ENCODE measurements around the gene AIP. TPM values are rescaled to one million over a fixed set of nuclear protein-coding genes. Genes with fewer than 3 reads are reported as not detected.

AIP gene
- total RNA-seq, 1 experiment from 2014 or later: 61.0 TPM

DNA sequence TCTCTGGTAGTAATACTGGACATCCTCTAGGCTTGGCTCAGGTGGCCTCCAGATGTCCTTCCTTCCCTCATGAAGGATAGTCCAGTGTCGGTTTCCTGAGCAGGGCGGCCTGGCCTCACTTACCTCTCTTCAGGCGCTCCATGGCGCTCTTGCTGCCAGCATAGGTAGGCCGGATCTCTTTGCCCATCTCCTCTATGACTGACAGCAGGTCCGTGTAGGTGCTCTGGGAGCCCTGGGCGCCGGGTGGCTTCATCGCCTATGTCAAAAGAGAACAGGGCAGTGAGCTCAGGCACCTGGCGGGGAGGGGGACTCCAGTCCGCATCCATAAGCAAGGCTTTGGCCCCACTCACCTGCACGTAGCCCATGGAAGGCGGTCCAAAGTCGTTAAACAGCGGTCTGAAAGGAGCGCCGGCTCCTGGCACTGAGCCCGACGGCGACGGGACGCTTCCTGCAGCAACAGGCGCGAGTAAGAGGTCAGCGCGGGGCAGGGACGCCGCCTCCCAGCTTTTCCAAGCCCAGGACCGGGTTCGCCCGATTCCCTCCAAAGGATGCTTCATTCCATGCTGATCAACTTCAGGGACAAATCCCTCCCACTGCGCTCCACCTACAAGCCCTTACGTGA, 24.5 kb downstream of the AIP start:
- no peaks in the 10 kb centered on the region for H3K9me3 ChIP-seq (ENCODE audit: control insufficient read depth in 1 of 2, insufficient read depth in 1 of 2, low read depth in 1 of 2, low read length in 2 of 2)
- peak overlapping the region; percentile 95 for H3K9ac ChIP-seq (ENCODE audit: low read length)
- H3K4me1 ChIP-seq (ENCODE audit: control insufficient read depth in 1 of 2, insufficient read depth in 2 of 2, low read length in 2 of 2): peaks cover 31 to 43% of the 10 kb centered on the region in 2 experiments
- no peaks in the 10 kb centered on the region for H3K36me3 ChIP-seq (ENCODE audit: control insufficient read depth in 1 of 2, insufficient read depth in 2 of 2, low read length in 2 of 2)
- intact Hi-C loops (cut with micrococcal nuclease): loop anchor here (1.0 to 5.0 kb wide), 3 partner anchors 80 to 157 kb away; partner anchors contain the start of genes PPP1CA and RPS6KB2
- H3K9me2 ChIP-seq (ENCODE audit: insufficient read depth): no peaks in the 10 kb centered on the region
- BruUV-seq (replicated peaks): TSS peak; percentile 76
- ATAC-seq (no peak), DNase-seq (ENCODE audit: low read depth, low spot score) (no peak)
- peak overlapping the region; percentile 88 for H3K4me2 ChIP-seq (ENCODE audit: low read length)
- H3K4me3 ChIP-seq (replicated peaks in 1 of 2; ENCODE audit: low read depth in 1 of 2, low read length in 2 of 2): peak overlapping the region; percentile 72 to 85
- TF ChIP-seq POLR2A (IDR thresholded peaks at IDR 0.05; ENCODE audit: borderline replicate concordance, extremely low read depth, insufficient read depth, insufficient read length): no peak
- no peak for TF ChIP-seq POLR2AphosphoS5 (IDR thresholded peaks at IDR 0.05; ENCODE audit: low read depth, low read length)
- TF ChIP-seq SIN3A (IDR thresholded peaks at IDR 0.05; ENCODE audit: low read depth): no peak
- no peak for TF ChIP-seq ELF1 (IDR thresholded peaks at IDR 0.05; ENCODE audit: borderline replicate concordance, low read depth)
- TF ChIP-seq EZH2phosphoT487 (IDR thresholded peaks at IDR 0.05; ENCODE audit: borderline replicate concordance): no peak
- no peak for TF ChIP-seq FOSL1 (IDR thresholded peaks at IDR 0.05; ENCODE audit: low read depth)
- no peak for TF ChIP-seq CBX3 (IDR thresholded peaks at IDR 0.05; ENCODE audit: low read depth)
- no peak for TF ChIP-seq SRF (IDR thresholded peaks at IDR 0.05; ENCODE audit: low read depth)
- no peak for TF ChIP-seq CEBPB (IDR thresholded peaks at IDR 0.05; ENCODE audit: low read depth)
- no peak for TF ChIP-seq EZH2 (IDR thresholded peaks at IDR 0.05)
- TF ChIP-seq, protein P1, sequence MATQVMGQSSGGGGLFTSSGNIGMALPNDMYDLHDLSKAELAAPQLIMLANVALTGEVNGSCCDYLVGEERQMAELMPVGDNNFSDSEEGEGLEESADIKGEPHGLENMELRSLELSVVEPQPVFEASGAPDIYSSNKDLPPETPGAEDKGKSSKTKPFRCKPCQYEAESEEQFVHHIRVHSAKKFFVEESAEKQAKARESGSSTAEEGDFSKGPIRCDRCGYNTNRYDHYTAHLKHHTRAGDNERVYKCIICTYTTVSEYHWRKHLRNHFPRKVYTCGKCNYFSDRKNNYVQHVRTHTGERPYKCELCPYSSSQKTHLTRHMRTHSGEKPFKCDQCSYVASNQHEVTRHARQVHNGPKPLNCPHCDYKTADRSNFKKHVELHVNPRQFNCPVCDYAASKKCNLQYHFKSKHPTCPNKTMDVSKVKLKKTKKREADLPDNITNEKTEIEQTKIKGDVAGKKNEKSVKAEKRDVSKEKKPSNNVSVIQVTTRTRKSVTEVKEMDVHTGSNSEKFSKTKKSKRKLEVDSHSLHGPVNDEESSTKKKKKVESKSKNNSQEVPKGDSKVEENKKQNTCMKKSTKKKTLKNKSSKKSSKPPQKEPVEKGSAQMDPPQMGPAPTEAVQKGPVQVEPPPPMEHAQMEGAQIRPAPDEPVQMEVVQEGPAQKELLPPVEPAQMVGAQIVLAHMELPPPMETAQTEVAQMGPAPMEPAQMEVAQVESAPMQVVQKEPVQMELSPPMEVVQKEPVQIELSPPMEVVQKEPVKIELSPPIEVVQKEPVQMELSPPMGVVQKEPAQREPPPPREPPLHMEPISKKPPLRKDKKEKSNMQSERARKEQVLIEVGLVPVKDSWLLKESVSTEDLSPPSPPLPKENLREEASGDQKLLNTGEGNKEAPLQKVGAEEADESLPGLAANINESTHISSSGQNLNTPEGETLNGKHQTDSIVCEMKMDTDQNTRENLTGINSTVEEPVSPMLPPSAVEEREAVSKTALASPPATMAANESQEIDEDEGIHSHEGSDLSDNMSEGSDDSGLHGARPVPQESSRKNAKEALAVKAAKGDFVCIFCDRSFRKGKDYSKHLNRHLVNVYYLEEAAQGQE (IDR thresholded peaks at IDR 0.05; ENCODE audit: low read depth): no peak
- TF ChIP-seq EGR1 (IDR thresholded peaks at IDR 0.05; ENCODE audit: low read depth): no peak
- TF ChIP-seq, protein P2, sequence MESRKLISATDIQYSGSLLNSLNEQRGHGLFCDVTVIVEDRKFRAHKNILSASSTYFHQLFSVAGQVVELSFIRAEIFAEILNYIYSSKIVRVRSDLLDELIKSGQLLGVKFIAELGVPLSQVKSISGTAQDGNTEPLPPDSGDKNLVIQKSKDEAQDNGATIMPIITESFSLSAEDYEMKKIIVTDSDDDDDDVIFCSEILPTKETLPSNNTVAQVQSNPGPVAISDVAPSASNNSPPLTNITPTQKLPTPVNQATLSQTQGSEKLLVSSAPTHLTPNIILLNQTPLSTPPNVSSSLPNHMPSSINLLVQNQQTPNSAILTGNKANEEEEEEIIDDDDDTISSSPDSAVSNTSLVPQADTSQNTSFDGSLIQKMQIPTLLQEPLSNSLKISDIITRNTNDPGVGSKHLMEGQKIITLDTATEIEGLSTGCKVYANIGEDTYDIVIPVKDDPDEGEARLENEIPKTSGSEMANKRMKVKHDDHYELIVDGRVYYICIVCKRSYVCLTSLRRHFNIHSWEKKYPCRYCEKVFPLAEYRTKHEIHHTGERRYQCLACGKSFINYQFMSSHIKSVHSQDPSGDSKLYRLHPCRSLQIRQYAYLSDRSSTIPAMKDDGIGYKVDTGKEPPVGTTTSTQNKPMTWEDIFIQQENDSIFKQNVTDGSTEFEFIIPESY (IDR thresholded peaks at IDR 0.05; ENCODE audit: extremely low read depth, insufficient replicate concordance, low read length): no peak
- no peak for TF ChIP-seq SP1 (IDR thresholded peaks at IDR 0.05; ENCODE audit: low read depth)
- no peak for TF ChIP-seq ZFX (IDR thresholded peaks at IDR 0.05)
- TF ChIP-seq, protein P3, sequence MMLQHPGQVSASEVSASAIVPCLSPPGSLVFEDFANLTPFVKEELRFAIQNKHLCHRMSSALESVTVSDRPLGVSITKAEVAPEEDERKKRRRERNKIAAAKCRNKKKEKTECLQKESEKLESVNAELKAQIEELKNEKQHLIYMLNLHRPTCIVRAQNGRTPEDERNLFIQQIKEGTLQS (IDR thresholded peaks at IDR 0.05): no peak
- TF ChIP-seq, protein P4, sequence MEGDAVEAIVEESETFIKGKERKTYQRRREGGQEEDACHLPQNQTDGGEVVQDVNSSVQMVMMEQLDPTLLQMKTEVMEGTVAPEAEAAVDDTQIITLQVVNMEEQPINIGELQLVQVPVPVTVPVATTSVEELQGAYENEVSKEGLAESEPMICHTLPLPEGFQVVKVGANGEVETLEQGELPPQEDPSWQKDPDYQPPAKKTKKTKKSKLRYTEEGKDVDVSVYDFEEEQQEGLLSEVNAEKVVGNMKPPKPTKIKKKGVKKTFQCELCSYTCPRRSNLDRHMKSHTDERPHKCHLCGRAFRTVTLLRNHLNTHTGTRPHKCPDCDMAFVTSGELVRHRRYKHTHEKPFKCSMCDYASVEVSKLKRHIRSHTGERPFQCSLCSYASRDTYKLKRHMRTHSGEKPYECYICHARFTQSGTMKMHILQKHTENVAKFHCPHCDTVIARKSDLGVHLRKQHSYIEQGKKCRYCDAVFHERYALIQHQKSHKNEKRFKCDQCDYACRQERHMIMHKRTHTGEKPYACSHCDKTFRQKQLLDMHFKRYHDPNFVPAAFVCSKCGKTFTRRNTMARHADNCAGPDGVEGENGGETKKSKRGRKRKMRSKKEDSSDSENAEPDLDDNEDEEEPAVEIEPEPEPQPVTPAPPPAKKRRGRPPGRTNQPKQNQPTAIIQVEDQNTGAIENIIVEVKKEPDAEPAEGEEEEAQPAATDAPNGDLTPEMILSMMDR (IDR thresholded peaks at IDR 0.05 in 2 of 3, conservative IDR thresholded peaks at IDR 0.05 in 1 of 3; ENCODE audit: borderline replicate concordance in 1 of 3, insufficient read depth in 1 of 3, low read depth in 2 of 3, low read length in 2 of 3): no peak
- no peak for TF ChIP-seq TCF7L2 (IDR thresholded peaks at IDR 0.05; ENCODE audit: borderline replicate concordance, extremely low read depth, insufficient read depth, insufficient read length)
- TF ChIP-seq JUND (IDR thresholded peaks at IDR 0.05): no peak
- RAD21 ChIA-PET (ENCODE audit: low non-redundant PET in 1 of 2, low total read pairs in 2 of 2, uncharacterized antibody in 2 of 2, unreplicated experiment in 2 of 2): no interaction called here
- no peak overlapping the region for H2AFZ ChIP-seq (ENCODE audit: low read depth, low read length, poor library complexity, severe bottlenecking)
- H3K27me3 ChIP-seq (ENCODE audit: insufficient read depth, low read length): no peaks in the 10 kb centered on the region
- H3K27ac ChIP-seq (ENCODE audit: low read depth, low read length): peak overlapping the region; percentile 93
- CTCF ChIA-PET: no interaction called here
- peaks cover 29% of the 10 kb centered on the region for H3K79me2 ChIP-seq (ENCODE audit: insufficient read depth, low read length)
- POLR2A ChIA-PET: no interaction called here
- H4K20me1 ChIP-seq (ENCODE audit: insufficient read depth): no peaks in the 10 kb centered on the region

All from HCT116 (cell line).